KMS-11 (cell line): ENCODE measurements around the gene SF3B3.

ENCODE experiments used
- H2AFZ ChIP-seq: fragments of 200-600 bp; sonication (generic); 2 replicates; pipeline ENCODE4 v1.6.1; 2016; ENCODE audit warnings: antibody characterized with exemption, mixed run types, low read depth
- H3K27ac ChIP-seq: fragments of 200-600 bp; sonication (generic); 2 replicates; pipeline ENCODE4 v1.6.1; 2016; ENCODE audit warnings: mild to moderate bottlenecking, mixed run types
- H3K27me3 ChIP-seq: fragments of 200-600 bp; sonication (generic); 2 replicates; pipeline ENCODE4 v1.6.1; 2017; ENCODE audit warnings: mild to moderate bottlenecking, low read depth, mixed run types, moderate library complexity; ENCODE audit not compliant: insufficient read depth
- H3K36me3 ChIP-seq: fragments of 200-600 bp; sonication (generic); 2 replicates; pipeline ENCODE4 v1.6.1; 2017; ENCODE audit warnings: mild to moderate bottlenecking, mixed run types; ENCODE audit not compliant: insufficient read depth
- H3K4me1 ChIP-seq: fragments of 200-600 bp; sonication (generic); 2 replicates; pipeline ENCODE4 v1.6.1; 2016; ENCODE audit warnings: mild to moderate bottlenecking, low read depth, mixed run types; ENCODE audit not compliant: poor library complexity, severe bottlenecking
- H3K4me2 ChIP-seq: fragments of 200-600 bp; sonication (generic); 2 replicates; pipeline ENCODE4 v1.7.0; 2016; ENCODE audit warnings: mild to moderate bottlenecking, mixed run types
- H3K4me3 ChIP-seq: fragments of 200-600 bp; sonication (generic); IDR thresholded peaks from 2 replicates; pipeline ENCODE4 v1.6.1; 2017; ENCODE audit warnings: low read depth, low read length, mixed read lengths; ENCODE audit not compliant: insufficient read depth
- H3K79me2 ChIP-seq: fragments of 200-600 bp; sonication (generic); 2 replicates; pipeline ENCODE4 v1.6.1; 2016; ENCODE audit warnings: low read depth, mixed run types; ENCODE audit not compliant: insufficient read depth
- H3K9ac ChIP-seq: fragments of 200-600 bp; sonication (generic); 2 replicates; pipeline ENCODE4 v1.6.1; 2016; ENCODE audit warnings: mild to moderate bottlenecking, mixed run types
- H4K20me1 ChIP-seq: fragments of 200-600 bp; sonication (generic); 2 replicates; pipeline ENCODE4 v1.6.1; 2016; ENCODE audit warnings: mild to moderate bottlenecking, mixed run types; ENCODE audit not compliant: insufficient read depth
- TF ChIP-seq, protein P1 (sequence below): fragments of 200-600 bp; sonication (generic); conservative IDR thresholded peaks from 2 replicates; pipeline ENCODE4 v1.6.1; 2017; ENCODE audit warnings: low read depth, mild to moderate bottlenecking, antibody characterized with exemption, low read length, moderate library complexity, mixed read lengths

Gene SF3B3

DNA sequence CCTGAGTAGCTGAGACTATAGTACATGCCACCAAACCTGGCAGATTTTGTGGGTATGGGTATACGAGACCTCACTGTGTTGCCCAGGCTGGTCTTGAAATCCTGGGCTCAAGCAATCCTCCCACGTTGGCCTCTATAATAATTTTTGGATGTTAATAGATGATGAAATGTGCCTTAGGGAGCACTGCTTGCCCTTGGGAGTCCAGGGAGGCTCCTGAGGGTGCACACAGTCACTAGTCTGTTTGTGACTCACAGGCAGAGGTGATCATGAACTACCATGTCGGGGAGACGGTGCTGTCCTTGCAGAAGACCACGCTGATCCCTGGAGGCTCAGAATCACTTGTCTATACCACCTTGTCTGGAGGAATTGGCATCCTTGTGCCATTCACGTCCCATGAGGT is 46.1 kb downstream of the SF3B3 start:
- Histone ChIP-seq H3K79me2 (peaks cover 4% of the 10 kb centered on the region; the same call in 1 of the 2 replicates), H3K27ac (no peak overlapping the region), H3K4me2 (no peak overlapping the region; the same call in 1 of the 2 replicates), H3K36me3 (peaks cover 40% of the 10 kb centered on the region; the same call in 1 of the 2 replicates), H4K20me1 (no peaks in the 10 kb centered on the region; the same call in none of the 2 replicates), H3K27me3 (no peaks in the 10 kb centered on the region), H3K9ac (no peak overlapping the region), H3K4me1 (peaks cover 28% of the 10 kb centered on the region), H3K4me3 (no peak overlapping the region), H2AFZ (no peak overlapping the region)
- TF ChIP-seq, protein P1, sequence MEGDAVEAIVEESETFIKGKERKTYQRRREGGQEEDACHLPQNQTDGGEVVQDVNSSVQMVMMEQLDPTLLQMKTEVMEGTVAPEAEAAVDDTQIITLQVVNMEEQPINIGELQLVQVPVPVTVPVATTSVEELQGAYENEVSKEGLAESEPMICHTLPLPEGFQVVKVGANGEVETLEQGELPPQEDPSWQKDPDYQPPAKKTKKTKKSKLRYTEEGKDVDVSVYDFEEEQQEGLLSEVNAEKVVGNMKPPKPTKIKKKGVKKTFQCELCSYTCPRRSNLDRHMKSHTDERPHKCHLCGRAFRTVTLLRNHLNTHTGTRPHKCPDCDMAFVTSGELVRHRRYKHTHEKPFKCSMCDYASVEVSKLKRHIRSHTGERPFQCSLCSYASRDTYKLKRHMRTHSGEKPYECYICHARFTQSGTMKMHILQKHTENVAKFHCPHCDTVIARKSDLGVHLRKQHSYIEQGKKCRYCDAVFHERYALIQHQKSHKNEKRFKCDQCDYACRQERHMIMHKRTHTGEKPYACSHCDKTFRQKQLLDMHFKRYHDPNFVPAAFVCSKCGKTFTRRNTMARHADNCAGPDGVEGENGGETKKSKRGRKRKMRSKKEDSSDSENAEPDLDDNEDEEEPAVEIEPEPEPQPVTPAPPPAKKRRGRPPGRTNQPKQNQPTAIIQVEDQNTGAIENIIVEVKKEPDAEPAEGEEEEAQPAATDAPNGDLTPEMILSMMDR: no peak

DNA sequence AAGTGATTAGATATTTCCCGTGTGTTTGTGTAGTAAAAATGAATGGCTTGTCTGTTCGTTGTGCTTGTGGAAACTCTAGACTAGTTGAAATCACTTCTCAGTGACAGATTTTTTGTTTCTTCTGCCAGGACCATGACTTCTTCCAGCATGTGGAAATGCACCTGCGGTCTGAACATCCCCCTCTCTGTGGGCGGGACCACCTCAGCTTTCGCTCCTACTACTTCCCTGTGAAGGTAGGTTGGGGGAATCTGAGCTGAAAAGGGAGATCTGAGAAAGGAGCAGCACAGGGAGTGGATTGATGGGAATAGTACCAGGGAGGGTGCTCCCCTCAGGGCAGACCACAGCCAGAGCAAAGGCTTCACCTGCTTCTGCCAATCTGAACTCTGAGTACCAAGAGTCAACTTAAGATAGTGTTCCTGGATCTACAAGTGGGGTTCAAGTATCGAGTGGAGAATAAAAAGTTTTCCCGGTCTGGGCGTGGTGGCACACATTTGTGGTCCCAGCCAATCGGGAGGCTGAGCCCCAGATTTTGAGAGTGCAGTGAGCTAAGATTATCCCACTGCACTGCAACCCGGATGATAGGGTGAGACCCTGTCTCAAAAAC is 47.5 kb downstream of the SF3B3 start:
- TF ChIP-seq, protein P1: no peak
- Histone ChIP-seq H3K9ac (no peak overlapping the region), H3K79me2 (no peaks in the 10 kb centered on the region), H4K20me1 (no peaks in the 10 kb centered on the region; the same call in none of the 2 replicates), H3K27ac (no peak overlapping the region), H3K4me3 (no peak overlapping the region), H3K27me3 (no peaks in the 10 kb centered on the region), H3K36me3 (peaks cover 30% of the 10 kb centered on the region; the same call in 1 of the 2 replicates), H3K4me1 (peaks cover 32% of the 10 kb centered on the region), H2AFZ (no peak overlapping the region), H3K4me2 (no peak overlapping the region)

DNA sequence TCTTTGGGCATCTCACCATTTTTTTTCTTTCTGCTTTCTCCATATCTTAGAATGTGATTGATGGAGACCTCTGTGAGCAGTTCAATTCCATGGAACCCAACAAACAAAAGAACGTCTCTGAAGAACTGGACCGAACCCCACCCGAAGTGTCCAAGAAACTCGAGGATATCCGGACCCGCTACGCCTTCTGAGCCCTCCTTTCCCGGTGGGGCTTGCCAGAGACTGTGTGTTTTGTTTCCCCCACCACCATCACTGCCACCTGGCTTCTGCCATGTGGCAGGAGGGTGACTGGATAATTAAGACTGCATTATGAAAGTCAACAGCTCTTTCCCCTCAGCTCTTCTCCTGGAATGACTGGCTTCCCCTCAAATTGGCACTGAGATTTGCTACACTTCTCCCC is 48.0 kb downstream of the SF3B3 start:
- H3K27me3 ChIP-seq: no peaks in the 10 kb centered on the region
- no peak overlapping the region for H3K4me3 ChIP-seq
- H3K9ac ChIP-seq: no peak overlapping the region
- TF ChIP-seq, protein P1: no peak
- peaks cover 32% of the 10 kb centered on the region for H3K4me1 ChIP-seq
- no peak overlapping the region for H2AFZ ChIP-seq
- H4K20me1 ChIP-seq: no peaks in the 10 kb centered on the region; the same call in none of the 2 replicates
- no peaks in the 10 kb centered on the region for H3K79me2 ChIP-seq
- H3K27ac ChIP-seq: no peak overlapping the region; the same call in 1 of the 2 replicates
- H3K36me3 ChIP-seq: peaks cover 28% of the 10 kb centered on the region; the same call in 1 of the 2 replicates
- no peak overlapping the region for H3K4me2 ChIP-seq

DNA sequence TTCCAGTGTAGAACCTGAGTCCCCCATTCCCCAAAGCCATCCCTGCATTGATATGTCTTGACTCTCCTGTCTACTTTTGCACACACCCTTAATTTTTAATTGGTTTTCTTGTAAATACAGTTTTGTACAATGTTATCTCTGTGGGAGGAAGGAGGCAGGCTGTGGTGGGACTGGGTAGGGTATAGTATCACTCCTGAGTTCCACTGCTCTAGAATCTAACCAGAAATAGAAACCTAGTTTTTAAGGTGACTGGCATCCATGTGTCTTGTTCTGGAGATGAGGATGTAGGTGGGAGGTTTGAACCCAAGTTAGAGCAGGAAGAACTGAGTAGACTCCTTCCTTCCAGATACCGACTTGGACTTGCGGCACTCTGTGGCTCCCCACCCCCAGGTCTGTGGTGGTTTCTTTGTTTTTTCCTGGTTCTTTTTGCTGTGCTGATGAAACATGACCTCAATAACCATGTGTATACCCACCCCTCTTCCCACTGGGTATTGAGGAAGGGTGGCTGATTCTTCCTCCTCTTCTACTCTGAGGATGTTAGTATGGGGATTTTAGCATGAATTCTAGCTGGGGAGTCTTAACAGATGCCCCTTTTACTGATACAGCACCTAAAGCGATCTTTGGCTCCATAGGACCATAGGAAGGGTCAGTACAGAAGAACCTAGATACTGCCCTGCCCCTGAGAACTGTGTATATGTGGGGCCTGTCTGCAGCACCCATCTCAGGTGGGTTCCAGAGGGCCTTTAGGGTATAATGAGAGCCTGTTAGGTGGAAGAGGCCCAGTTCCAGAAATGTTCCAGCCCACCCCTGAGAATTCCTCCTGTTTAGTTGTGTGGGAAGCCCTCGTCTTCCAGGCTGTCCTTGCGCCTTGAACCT is 48.7 kb downstream of the SF3B3 start:
- no peak overlapping the region for H3K9ac ChIP-seq
- H3K36me3 ChIP-seq: peaks cover 28% of the 10 kb centered on the region; the same call in 1 of the 2 replicates
- TF ChIP-seq, protein P1: no peak
- peaks cover 32% of the 10 kb centered on the region for H3K4me1 ChIP-seq
- H3K27ac ChIP-seq: no peak overlapping the region; the same call in 1 of the 2 replicates
- H3K27me3 ChIP-seq: no peaks in the 10 kb centered on the region
- H3K4me3 ChIP-seq: no peak overlapping the region
- H3K79me2 ChIP-seq: no peaks in the 10 kb centered on the region
- no peak overlapping the region for H3K4me2 ChIP-seq
- H2AFZ ChIP-seq: no peak overlapping the region
- H4K20me1 ChIP-seq: no peaks in the 10 kb centered on the region; the same call in none of the 2 replicates
